NCI-H1417 treated with DMSO at 0.1 percent for 48 hours (cell line): ENCODE measurements around the gene BCR.

Experiments
- DNase-seq: peaks from one replicate; lab custom pipeline; 2025; lab: John Stamatoyannopoulos, UW

Gene BCR

DNA sequence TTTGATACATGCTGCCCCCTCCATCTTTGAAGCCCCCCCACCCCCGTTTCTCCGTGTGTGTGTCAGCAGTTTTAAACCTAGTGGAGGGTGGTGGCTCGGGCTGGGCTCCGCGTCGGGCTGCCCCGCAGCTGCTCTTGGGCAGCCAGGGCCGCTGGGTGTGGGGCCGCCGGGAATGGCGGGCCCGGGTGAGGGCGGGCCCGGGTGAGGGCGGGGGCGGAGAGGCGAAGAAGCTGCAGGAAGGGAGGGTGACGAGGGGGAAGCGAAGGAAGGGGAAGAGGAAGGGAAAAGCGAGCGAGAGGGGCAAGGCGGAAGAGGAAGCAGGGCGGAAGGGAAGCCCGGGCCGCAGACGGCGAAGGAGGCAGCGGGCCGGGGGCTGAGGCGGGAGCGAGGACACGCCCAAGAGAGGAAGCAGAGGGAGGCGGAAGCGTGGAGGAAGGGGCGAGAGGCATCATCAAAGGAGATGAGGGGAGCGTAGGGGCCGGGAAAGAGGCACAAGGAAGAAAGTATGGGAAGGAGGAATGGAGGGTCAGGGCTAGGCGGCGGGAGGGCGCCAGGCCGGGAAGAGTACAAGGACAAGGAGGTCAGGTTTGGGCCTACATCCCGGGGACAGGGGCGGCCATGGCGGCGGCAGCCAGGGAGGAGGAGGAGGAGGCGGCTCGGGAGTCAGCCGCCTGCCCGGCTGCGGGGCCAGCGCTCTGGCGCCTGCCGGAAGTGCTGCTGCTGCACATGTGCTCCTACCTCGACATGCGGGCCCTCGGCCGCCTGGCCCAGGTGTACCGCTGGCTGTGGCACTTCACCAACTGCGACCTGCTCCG, 82.4 kb downstream of the BCR start:
- DNase-seq = no peak

DNA sequence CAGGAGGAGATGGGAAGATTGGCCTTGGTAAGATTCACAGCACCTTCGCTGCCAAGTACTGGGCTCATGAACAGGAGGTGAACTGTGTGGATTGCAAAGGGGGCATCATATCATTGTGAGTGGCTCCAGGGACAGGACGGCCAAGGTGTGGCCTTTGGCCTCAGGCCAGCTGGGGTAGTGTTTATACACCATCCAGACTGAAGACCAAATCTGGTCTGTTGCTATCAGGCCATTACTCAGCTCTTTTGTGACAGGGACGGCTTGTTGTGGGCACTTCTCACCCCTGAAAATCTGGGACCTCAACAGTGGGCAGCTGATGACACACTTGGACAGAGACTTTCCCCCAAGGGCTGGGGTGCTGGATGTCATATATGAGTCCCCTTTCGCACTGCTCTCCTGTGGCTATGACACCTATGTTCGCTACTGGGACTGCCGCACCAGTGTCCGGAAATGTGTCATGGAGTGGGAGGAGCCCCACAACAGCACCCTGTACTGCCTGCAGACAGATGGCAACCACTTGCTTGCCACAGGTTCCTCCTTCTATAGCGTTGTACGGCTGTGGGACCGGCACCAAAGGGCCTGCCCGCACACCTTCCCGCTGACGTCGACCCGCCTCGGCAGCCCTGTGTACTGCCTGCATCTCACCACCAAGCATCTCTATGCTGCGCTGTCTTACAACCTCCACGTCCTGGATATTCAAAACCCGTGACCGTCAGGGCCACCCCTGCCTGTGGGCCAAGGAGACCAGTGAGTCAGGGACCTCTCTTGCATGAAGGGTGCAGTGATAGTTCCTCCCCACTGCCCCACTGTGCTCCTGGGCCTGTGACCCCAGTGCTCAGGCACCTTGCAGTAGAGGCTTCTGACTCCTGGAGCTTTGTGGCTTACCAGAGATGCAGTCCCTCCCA, 83.6 kb downstream of the BCR start:
- no peak for DNase-seq

DNA sequence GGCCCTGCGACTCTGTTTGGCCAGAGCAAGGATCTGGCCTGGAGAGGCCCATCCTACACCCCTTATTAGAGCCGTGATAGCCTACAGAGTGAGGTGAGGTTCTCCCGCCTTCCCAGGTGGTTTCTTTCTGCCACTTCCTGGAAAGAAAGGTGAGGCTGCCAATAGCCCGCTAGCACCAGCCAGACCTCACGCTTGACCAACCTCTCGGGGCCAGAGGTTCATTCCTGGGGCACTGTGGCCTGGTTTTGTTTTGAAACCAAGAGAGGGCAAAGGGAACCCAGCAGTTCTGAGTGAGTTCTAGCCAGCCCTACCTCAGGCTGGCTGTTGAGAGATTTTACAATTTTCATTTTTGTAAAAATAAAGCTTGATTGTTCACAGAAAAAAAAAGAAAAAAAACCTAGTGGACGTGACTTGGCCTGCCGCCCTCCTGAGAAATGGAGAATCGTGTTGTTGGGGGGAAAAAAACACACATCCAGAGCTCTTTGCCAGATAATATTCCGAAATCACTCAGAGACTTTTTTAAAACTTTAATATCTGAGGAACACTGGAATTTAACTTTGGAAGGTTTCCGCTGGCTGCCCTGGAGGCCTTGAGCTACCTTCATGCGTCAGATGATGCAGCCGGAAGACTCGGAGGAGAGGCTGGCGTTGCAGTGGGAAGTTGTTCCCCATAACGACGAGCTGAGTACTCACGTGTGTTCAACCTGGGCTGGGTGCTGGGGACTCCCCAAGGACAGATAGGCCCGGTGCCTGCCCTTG, 84.5 kb downstream of the BCR start:
- DNase-seq = no peak

DNA sequence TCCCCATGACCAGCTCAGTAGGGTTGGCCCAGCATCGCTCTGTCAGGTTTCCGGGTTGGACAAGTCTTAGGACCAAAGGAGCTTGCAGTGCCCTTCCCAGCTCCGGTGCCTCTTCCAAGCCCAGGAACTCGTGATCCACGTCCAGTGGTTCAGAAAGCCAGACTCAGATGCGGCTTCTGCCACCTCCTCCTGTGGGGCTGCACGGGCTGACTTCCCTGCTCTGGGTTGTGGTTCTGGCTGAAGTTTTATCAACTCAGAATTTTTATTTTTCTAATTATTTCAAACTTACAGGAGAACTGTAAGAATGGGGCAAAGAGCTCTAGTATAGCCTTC, 85.0 kb downstream of the BCR start:
- no peak for DNase-seq

DNA sequence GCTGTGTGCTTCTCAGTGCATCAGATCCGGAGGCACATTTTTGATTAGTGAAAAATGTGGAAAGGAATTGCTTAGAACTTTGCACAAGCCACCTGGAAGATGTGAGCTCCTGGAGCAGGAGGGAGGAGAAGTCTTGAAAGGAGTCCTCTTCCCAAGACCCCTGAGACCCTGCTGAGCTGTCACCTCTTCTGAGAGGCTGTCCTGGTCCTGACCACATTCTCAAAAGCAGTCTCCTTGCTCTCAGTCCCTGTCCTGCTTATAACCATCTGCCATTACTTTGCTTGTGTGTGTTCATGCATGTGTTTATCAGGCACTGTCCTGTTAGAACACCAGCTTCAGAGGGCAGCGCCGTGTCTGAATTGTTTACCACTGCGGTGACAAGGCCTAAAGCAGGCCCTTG, 86.5 kb downstream of the BCR start:
- DNase-seq = no peak

DNA sequence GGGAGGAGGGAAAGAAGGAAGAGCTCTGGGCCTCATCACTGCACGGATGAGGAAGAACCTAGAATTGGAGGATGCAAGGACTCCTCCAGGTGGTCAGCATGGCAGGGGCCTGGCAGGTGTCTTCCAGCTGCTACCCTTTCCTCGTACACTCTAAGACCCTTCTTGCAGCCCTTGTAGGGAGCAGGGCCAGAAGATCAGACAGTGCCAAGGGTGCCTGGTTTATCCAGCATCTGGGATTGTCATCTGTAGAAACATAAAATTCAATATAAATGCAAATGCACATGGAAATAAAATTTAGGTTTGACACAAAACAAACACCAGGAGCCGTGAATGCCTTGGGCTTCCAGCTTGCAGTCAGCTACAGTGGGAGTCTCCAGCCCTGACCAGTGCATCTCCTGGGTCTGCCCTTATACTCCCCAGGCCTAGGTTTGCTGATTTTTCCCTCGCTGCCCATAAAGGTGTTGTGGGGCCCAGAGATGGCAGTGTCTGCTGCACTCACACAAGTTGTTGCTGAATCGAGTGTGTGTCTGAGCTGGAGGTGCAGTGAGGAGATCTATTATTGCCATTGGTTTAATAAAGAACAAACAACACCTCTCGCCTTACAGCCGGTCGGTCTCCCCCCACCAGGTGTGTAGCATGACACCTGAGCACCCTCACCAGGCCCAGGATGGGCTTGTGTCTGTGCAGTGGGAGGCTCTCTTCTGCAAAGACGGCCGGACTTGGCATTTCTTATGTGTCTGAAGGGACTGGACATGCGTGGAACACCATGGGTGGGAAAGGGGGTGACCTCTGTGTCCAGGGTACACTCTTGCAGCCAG, 87.1 kb downstream of the BCR start:
- no peak for DNase-seq

DNA sequence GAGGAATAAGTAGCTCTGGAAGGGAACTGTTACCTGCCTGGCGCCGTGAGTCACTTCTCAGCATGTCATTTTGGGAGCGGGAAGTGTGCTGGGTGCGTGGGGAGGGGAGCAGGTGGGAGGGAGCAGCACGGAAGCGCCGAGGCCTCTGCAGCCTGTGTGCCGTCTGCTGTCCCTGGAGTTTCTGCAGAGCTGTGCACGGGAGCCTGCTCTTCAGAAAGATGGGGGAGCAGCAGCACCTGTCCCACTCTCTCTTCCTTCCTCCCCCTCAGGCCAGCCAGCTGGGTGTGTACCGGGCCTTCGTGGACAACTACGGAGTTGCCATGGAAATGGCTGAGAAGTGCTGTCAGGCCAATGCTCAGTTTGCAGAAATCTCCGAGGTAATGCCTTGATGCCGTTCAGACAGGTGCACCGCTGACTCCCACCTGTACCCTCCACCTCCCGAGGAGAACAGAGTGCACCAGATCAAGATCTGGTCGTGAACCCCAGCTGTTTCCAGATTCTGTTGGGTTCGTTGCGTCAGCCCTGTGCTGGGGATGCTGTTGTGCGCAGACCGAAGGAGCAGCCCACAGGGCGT, 87.9 kb downstream of the BCR start:
- no peak for DNase-seq

DNA sequence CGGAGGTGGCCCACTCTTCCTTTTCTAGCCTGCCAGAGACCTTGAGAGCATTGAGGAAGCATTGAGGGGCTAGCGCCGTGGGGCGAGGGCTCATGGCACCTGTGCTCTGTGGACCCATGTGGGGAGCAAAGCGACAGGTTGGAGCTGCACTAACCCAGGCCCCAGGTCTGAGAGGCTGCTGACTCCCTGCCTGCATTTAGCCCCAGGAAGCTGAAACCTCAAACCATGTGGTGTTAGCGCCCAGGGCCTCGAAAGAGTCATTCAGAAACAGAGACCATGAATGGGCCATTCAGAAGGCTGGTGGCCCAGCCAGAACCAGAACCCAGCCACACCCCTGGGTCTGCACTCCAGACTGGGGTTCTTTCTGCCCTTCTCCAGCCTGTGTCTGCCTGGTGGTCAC, 88.6 kb downstream of the BCR start:
- DNase-seq = no peak

DNA sequence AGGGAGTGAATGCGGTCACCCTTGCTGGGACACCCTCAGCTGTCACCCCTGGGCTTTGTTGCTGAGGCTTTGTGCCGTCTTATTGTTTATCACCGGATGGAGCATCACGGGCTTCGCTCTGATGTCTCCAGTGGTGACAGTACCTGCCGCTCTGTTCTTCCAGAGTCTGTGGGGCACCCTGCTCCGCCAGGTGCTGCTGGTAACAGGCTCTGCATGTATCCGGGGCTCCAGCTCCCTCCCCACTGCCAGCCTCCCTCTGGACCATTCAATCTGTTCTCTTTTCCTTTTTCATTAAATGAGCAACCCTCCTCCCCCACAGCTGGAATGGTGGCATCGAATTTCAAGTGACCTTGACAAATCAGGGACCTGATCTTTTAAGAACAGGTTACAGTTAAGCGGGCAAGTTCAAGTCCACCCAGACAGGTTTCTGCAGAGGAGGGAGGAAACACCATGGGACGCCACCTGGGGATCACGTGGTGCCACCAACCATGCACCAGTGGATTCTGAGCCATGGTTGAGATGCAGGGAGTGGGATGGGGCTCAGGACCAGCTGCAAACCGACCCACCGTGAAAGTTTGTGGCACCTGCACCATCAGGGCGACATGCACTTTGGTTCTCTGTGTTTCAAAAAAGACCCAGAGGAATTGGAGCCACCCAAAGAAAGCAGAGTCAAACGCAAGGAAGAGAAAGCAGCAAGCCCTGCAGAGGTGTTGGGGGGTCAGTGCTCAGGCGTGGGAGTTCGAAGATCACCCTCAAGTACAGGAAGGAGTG, 89.3 kb downstream of the BCR start:
- no peak for DNase-seq

DNA sequence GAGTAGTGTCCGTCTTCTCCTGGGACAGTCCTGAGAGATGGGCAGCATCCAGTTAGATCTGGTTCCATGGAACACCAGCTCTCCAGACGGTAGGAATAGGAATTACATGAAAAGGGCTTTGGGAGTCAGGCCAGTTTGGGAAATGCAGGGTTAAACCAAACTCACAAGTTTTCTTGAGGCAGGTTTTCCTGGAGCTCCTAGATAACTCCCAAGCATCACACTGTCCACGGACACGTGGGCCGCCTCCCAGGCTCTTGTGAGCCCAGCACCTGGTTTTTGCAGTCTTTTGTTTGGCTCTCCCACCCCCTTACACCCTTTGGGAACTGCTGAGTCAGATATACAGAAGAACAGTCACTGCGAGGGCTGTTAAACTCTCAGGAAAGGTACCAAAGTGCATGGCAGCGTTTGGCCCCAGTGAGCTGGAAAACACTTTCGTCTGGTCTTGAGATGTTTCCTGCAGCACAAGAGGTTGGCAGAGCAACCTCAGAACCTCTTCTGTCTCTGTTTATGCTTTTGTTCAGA, 90.0 kb downstream of the BCR start:
- DNase-seq = no peak

DNA sequence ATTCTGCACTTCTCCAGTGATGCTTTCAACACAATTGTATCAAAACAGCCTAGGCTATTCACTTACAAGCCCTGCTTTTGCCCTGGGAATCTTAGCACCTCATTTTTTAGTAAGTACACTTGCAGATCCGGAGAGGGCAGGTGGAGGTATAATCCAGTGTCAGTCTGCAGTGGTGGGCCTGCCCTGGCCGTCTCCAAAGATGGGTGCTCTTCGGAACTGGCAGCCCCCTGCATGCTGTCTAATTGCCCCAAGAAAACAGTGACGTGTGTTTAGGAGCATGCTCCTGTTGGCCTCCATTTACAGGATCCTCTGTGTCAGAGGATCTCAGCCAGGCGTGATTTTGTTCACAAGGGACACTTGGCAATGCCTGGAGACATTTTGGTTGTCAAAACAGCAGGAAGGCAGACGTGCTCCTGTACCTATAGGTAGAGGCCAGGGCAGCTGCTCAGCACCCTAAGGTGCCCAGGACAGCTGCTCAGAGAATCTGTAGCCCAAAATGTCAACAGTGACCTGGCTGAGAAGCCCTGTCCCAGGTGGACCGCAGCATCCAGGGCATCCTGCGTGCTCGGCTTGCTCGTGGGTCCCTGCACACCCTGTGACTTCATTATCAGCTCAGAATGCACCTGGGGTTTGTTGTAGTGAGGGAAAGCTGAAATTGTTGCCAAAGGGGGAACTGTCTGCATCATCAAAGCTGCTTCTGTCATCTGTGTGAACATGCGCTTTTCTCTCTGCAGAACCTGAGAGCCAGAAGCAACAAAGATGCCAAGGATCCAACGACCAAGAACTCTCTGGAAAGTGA, 90.7 kb downstream of the BCR start:
- DNase-seq = no peak

DNA sequence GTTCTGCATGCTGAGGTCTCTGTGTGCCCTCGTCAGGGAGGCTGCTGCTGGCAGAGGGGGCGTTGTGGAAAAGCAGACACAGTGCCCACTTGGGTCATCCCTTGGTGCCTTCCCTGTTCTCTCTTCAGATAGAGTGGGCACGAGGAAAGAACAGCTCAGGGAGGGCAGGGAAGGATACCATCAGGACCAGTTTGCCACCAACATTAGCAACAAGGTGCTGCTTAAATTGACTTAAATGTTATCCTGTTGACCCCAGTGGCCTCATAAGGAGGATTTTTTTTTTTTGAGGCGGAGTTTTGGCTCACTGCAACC, 91.2 kb downstream of the BCR start:
- DNase-seq = no peak

DNA sequence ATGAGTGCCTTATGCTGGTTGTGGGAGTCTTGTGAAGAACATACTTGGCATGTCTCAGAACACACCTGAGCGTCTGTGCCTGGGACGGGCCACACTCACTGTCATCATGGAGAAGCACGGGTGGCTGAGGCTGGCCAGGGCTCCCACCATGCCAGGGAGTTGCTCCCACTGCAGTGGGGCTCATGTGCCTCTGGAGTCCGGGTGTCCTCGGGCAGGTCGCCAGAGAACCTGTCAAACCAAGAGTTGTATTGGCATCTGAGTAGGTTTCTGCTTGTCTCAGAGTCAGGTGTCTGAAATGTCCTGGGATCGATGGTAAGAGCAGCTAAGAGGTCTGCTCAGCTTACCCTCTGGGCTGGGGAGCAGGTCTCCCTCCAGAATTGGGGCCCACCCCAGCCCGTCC, 92.1 kb downstream of the BCR start:
- DNase-seq = no peak

DNA sequence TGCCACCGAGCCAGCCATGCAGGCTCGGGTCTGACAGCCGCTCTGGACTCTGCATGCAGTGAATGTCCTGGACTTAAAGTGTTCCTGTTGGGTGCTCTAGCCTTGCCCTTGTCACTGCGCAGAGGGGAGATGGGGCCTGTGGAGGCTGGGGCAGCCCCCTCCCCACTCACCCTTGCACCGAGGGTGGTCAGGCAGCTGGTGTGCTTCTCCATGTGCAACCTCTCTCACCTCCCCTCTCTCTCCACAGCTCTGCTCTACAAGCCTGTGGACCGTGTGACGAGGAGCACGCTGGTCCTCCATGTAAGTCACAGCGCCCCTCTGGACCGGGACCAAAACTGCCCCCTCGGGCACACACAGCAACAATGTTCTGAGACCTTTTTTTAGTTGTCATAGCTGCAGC, 92.5 kb downstream of the BCR start:
- no peak for DNase-seq

DNA sequence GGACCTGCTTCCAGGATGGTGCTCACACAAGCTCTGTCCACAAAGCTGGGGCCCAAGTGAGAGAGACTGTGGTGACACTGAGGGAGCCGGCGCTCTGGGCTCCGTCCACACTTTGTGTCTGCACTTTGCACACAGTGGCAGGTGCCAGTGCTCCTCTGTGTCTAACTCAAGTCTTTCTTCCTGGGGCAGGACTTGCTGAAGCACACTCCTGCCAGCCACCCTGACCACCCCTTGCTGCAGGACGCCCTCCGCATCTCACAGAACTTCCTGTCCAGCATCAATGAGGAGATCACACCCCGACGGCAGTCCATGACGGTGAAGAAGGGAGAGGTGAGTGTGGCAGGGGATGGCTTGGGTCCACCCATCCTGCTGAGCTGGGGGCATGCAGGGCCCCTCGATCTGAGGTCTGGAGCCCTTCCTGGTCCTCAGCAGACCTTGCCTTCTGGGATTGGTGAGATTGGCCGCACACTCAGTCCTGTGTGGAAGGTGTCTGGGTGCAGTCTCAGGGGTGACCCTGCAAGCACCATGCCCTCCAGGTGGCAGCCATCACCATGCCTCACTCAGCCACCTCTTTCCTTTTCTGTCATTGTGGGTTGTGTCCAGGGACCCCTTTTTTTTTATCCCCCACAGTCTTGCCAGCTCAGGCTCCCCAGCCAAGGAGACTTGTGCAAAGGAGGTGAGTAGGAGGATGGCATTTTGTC, 93.3 kb downstream of the BCR start:
- DNase-seq = no peak

DNA sequence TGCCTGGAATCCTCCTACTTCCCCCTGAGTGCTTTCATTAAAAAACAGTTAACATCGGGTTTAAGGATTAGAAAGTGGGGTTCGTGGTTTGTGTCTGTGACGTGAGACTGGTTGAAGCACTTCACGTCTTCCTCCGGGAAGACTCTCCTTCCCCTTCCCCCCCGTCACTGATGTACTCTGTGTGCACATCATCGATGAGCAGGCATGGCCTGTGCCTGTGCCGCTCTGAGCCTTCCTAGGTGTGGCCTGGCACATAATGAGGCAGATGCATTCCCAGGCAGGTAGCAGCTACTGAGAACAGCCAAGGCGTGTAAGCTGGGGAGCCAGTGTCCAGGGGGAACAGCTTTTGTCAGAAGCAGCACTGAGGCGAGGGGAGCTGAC, 93.8 kb downstream of the BCR start:
- DNase-seq = no peak

DNA sequence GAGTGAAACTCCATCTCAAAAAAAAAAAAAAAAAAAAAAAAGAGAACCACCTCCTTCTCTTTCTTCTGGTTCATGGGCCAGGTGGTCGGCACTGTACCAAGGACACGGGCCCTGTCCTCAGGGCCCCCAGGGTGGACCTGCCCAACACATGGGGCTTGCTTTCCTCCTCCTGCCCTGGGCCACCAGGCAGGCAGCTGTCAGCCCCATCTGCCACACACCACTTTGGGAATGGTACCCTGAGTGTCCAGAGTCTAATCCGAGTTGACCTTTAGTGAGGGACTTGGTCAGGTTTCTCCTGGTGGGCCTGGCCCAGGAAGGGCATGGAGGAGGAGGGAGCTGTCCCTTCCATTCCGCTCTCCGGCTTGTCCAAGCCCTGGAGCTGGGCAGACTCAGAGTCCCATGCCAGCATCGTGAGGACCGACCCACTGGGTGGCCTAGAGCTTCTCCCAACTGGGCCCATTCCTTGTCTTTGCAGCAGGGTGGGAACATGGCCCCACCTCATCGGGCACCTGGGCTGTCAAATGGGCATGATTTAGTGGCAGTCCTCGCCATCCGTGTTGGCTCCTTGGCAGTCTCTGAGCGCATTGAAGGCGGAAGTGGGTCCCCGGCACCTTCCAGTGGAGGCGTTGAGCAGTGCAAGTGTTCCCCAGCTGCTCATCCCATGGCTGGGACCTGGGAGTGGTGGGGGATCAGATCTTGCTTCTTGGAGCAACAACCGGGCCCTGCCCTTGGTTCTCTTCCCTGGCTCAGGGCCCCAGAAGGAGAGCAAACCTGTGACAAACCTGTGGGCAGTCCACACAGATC, 94.8 kb downstream of the BCR start:
- no peak for DNase-seq

DNA sequence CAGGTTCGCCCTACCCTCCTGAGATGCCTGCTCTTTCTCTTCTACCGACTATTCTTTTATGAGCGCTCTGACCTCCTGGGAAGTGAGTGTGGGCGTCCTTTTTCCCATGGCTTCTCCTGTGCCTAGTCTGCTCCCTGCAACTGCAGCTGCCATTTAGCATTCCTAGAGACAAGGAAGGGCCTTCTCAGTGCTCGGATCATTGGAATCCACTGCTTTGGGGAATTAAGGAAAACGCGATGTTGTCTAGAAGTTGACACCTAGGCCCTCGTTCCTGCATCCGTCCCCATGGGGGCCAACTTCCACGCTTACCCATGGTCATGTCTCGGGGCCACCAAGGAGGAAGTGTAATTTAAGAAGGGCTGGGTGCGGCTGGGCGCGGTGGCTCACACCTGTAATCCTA, 95.4 kb downstream of the BCR start:
- no peak for DNase-seq
